Measurements from ENCODE around the gene SLC26A8.
"Not testable (repeated sequence)": the region's sequence is repeated elsewhere in the genome, so short reads cannot be mapped to it uniquely, and the experiment has no call there.

Gene SLC26A8

GRCh38 chr6:35943390-35943789 lies 81.1 kb downstream of the SLC26A8 start:
- no peaks in the 10 kb centered on the region for H3K36me3 ChIP-seq (ENCODE audit: insufficient read depth, low read length)
- no peak overlapping the region for H3K27ac ChIP-seq (ENCODE audit: low read depth, low read length)
- no peaks in the 10 kb centered on the region for H3K9me3 ChIP-seq (ENCODE audit: insufficient read depth, low read depth, low read length)
- 96% methylated on average over 1 of the region's 1 CpG for WGBS
- no peak overlapping the region for H3K9ac ChIP-seq (ENCODE audit: low read depth, low read length)
- no peaks in the 10 kb centered on the region for H3K27me3 ChIP-seq (ENCODE audit: insufficient read depth, low read length)
- H3K4me1 ChIP-seq (ENCODE audit: insufficient read depth, low read length), result no peaks in the 10 kb centered on the region
- H3K4me3 ChIP-seq (ENCODE audit: low read length), result no peak overlapping the region

GRCh38 chr6:35942355-35942754 lies 82.1 kb downstream of the SLC26A8 start:
- Histone ChIP-seq H3K27ac (ENCODE audit: low read depth, low read length) (no peak overlapping the region), H3K4me3 (ENCODE audit: low read length) (no peak overlapping the region), H3K9ac (ENCODE audit: low read depth, low read length) (no peak overlapping the region), H3K27me3 (ENCODE audit: insufficient read depth, low read length) (no peaks in the 10 kb centered on the region), H3K9me3 (ENCODE audit: insufficient read depth, low read depth, low read length) (no peaks in the 10 kb centered on the region), H3K4me1 (ENCODE audit: insufficient read depth, low read length) (no peaks in the 10 kb centered on the region), H3K36me3 (ENCODE audit: insufficient read depth, low read length) (no peaks in the 10 kb centered on the region)

- H3K9ac ChIP-seq (ENCODE audit: low read depth, low read length); H3K27me3 ChIP-seq (ENCODE audit: insufficient read depth, low read length); H3K36me3 ChIP-seq (ENCODE audit: insufficient read depth, low read length); H3K27ac ChIP-seq (ENCODE audit: low read depth, low read length); H3K4me3 ChIP-seq (ENCODE audit: low read length); H3K9me3 ChIP-seq (ENCODE audit: insufficient read depth, low read depth, low read length); H3K4me1 ChIP-seq (ENCODE audit: insufficient read depth, low read length): not testable (repeated sequence)
- whole genome bisulfite sequencing, result 93% methylated on average over 5 of the region's 7 CpGs
These were observed 83.3 kb downstream of the SLC26A8 start for GRCh38 chr6:35941170-35941569.

GRCh38 chr6:35940014-35940413 lies 84.4 kb downstream of the SLC26A8 start:
- H3K27me3 ChIP-seq (ENCODE audit: insufficient read depth, low read length); H3K9me3 ChIP-seq (ENCODE audit: insufficient read depth, low read depth, low read length); H3K4me3 ChIP-seq (ENCODE audit: low read length); H3K4me1 ChIP-seq (ENCODE audit: insufficient read depth, low read length); H3K9ac ChIP-seq (ENCODE audit: low read depth, low read length); H3K36me3 ChIP-seq (ENCODE audit: insufficient read depth, low read length); H3K27ac ChIP-seq (ENCODE audit: low read depth, low read length): not testable (repeated sequence)
- WGBS, result 93% methylated on average over 2 of the region's 2 CpGs

- WGBS, result 83% methylated on average over 5 of the region's 5 CpGs
- not testable (repeated sequence) for H3K36me3 ChIP-seq (ENCODE audit: insufficient read depth, low read length); H3K27me3 ChIP-seq (ENCODE audit: insufficient read depth, low read length)
These were observed 85.2 kb downstream of the SLC26A8 start for GRCh38 chr6:35939259-35939658.

GRCh38 chr6:35936681-35937359 lies 87.6 kb downstream of the SLC26A8 start:
- H3K27me3 ChIP-seq (ENCODE audit: insufficient read depth, low read length), result no peaks in the 10 kb centered on the region; the same call in 1 of the 2 replicates

More at GRCh38 chr6:35939259-35939658, 85.2 kb downstream of the SLC26A8 start:
- H3K4me1 ChIP-seq (ENCODE audit: insufficient read depth, low read length); H3K9me3 ChIP-seq (ENCODE audit: insufficient read depth, low read depth, low read length); H3K9ac ChIP-seq (ENCODE audit: low read depth, low read length); H3K27ac ChIP-seq (ENCODE audit: low read depth, low read length); H3K4me3 ChIP-seq (ENCODE audit: low read length): not testable (repeated sequence)

GRCh38 chr6:35935469-35935868 lies 89.0 kb downstream of the SLC26A8 start:
- peaks cover 6% of the 10 kb centered on the region for H3K27me3 ChIP-seq (ENCODE audit: insufficient read depth, low read length)
- WGBS, result 95% methylated on average over 5 of the region's 5 CpGs
- H3K9ac ChIP-seq (ENCODE audit: low read depth, low read length), result no peak overlapping the region
- no peaks in the 10 kb centered on the region for H3K9me3 ChIP-seq (ENCODE audit: insufficient read depth, low read depth, low read length)
- no peak overlapping the region for H3K27ac ChIP-seq (ENCODE audit: low read depth, low read length)
- H3K4me1 ChIP-seq (ENCODE audit: insufficient read depth, low read length), result 0 out of 2 replicates have a peak, but pooled peaks cover 5% of the 10 kb centered on the region
- H3K4me3 ChIP-seq (ENCODE audit: low read length), result no peak overlapping the region
- H3K36me3 ChIP-seq (ENCODE audit: insufficient read depth, low read length), result no peaks in the 10 kb centered on the region

More at GRCh38 chr6:35936681-35937359, 87.6 kb downstream of the SLC26A8 start:
- Histone ChIP-seq H3K36me3 (ENCODE audit: insufficient read depth, low read length) (no peaks in the 10 kb centered on the region), H3K4me1 (ENCODE audit: insufficient read depth, low read length) (no peaks in the 10 kb centered on the region), H3K9ac (ENCODE audit: low read depth, low read length) (no peak overlapping the region), H3K27ac (ENCODE audit: low read depth, low read length) (no peak overlapping the region), H3K4me3 (ENCODE audit: low read length) (no peak overlapping the region), H3K9me3 (ENCODE audit: insufficient read depth, low read depth, low read length) (no peaks in the 10 kb centered on the region)
- WGBS, result 90% methylated on average over 1 of the region's 1 CpG

- Histone ChIP-seq H3K4me1 (ENCODE audit: insufficient read depth, low read length) (0 out of 2 replicates have a peak, but pooled peaks cover 7% of the 10 kb centered on the region), H3K4me3 (ENCODE audit: low read length) (no peak overlapping the region)
- WGBS, result 83% methylated on average over 2 of the region's 2 CpGs
These were observed 90.6 kb downstream of the SLC26A8 start for GRCh38 chr6:35933844-35934243.

GRCh38 chr6:35931873-35932272 lies 92.6 kb downstream of the SLC26A8 start:
- H3K27me3 ChIP-seq (ENCODE audit: insufficient read depth, low read length); H3K9ac ChIP-seq (ENCODE audit: low read depth, low read length): not testable (repeated sequence)
- WGBS, result 94% methylated on average over 9 of the region's 10 CpGs

More at GRCh38 chr6:35933844-35934243, 90.6 kb downstream of the SLC26A8 start:
- peaks cover 9% of the 10 kb centered on the region for H3K27me3 ChIP-seq (ENCODE audit: insufficient read depth, low read length)
- no peaks in the 10 kb centered on the region for H3K9me3 ChIP-seq (ENCODE audit: insufficient read depth, low read depth, low read length)
- H3K36me3 ChIP-seq (ENCODE audit: insufficient read depth, low read length), result no peaks in the 10 kb centered on the region
- H3K27ac ChIP-seq (ENCODE audit: low read depth, low read length), result no peak overlapping the region
- no peak overlapping the region for H3K9ac ChIP-seq (ENCODE audit: low read depth, low read length)

GRCh38 chr6:35931120-35931561 lies 93.3 kb downstream of the SLC26A8 start:
- H3K36me3 ChIP-seq (ENCODE audit: insufficient read depth, low read length), result no peaks in the 10 kb centered on the region
- no peaks in the 10 kb centered on the region for H3K9me3 ChIP-seq (ENCODE audit: insufficient read depth, low read depth, low read length)
- H3K27me3 ChIP-seq (ENCODE audit: insufficient read depth, low read length), result peaks cover 9% of the 10 kb centered on the region
- no peak overlapping the region for H3K27ac ChIP-seq (ENCODE audit: low read depth, low read length)
- peak overlapping the region; percentile 47 for H3K4me3 ChIP-seq (ENCODE audit: low read length)
- H3K9ac ChIP-seq (ENCODE audit: low read depth, low read length), result peak overlapping the region; percentile 63
- H3K4me1 ChIP-seq (ENCODE audit: insufficient read depth, low read length), result peaks cover 12% of the 10 kb centered on the region; the same call in 1 of the 2 replicates
- 7% methylated on average over 30 of the region's 30 CpGs for WGBS

More at GRCh38 chr6:35931873-35932272, 92.6 kb downstream of the SLC26A8 start:
- H3K4me1 ChIP-seq (ENCODE audit: insufficient read depth, low read length); H3K4me3 ChIP-seq (ENCODE audit: low read length); H3K27ac ChIP-seq (ENCODE audit: low read depth, low read length); H3K9me3 ChIP-seq (ENCODE audit: insufficient read depth, low read depth, low read length); H3K36me3 ChIP-seq (ENCODE audit: insufficient read depth, low read length): not testable (repeated sequence)

- WGBS, result 85% methylated on average over 1 of the region's 1 CpG
- Histone ChIP-seq H3K27ac (ENCODE audit: low read depth, low read length) (no peak overlapping the region), H3K9ac (ENCODE audit: low read depth, low read length) (no peak overlapping the region)
These were observed 94.8 kb downstream of the SLC26A8 start for GRCh38 chr6:35929601-35930000.

More at GRCh38 chr6:35929601-35930000, 94.8 kb downstream of the SLC26A8 start:
- Histone ChIP-seq H3K4me3 (ENCODE audit: low read length) (no peak overlapping the region), H3K4me1 (ENCODE audit: insufficient read depth, low read length) (peaks cover 12% of the 10 kb centered on the region; the same call in 1 of the 2 replicates), H3K36me3 (ENCODE audit: insufficient read depth, low read length) (no peaks in the 10 kb centered on the region), H3K27me3 (ENCODE audit: insufficient read depth, low read length) (peaks cover 9% of the 10 kb centered on the region), H3K9me3 (ENCODE audit: insufficient read depth, low read depth, low read length) (no peaks in the 10 kb centered on the region)

Measured in HUES64 (cell line).